Adipose tissue (tissue), 3 donors: ENCODE results near the gene GPR152. TPM values are rescaled to one million over a fixed set of nuclear protein-coding genes. Genes with fewer than 3 reads are reported as not detected.
"Not testable (repeated sequence)": the region's sequence is repeated elsewhere in the genome, so short reads cannot be mapped to it uniquely, and the experiment has no call there.

Experiments
- H3K27ac ChIP-seq: one replicate; pipeline ENCODE4 v1.5.1; 2013; ENCODE audit warnings: low read depth, low read length
- WGBS, 3 donors: extraction: QIAGEN DNeasy Blood & Tissue Kit; methylation state at CpG; one replicate each; pipeline ENCODE4 v1.1.7; 2013; 5-methylcytosine and 5-hydroxymethylcytosine counted together
- polyA plus RNA-seq, 3 donors: library from polyadenylated mRNA; stranded (reverse); fragments of 200-250 nt; gene quantifications; one replicate each; pipeline ENCODE4 v1.2.3, GENCODE V29; 2013
- donor health status: healthy with polysubstance abuse.
- donor health status: Bipolar disorder and iron deficiency.
- donor health status: healthy.

The GPR152 gene
- polyA plus RNA-seq, 3 donors, result not detected

DNA sequence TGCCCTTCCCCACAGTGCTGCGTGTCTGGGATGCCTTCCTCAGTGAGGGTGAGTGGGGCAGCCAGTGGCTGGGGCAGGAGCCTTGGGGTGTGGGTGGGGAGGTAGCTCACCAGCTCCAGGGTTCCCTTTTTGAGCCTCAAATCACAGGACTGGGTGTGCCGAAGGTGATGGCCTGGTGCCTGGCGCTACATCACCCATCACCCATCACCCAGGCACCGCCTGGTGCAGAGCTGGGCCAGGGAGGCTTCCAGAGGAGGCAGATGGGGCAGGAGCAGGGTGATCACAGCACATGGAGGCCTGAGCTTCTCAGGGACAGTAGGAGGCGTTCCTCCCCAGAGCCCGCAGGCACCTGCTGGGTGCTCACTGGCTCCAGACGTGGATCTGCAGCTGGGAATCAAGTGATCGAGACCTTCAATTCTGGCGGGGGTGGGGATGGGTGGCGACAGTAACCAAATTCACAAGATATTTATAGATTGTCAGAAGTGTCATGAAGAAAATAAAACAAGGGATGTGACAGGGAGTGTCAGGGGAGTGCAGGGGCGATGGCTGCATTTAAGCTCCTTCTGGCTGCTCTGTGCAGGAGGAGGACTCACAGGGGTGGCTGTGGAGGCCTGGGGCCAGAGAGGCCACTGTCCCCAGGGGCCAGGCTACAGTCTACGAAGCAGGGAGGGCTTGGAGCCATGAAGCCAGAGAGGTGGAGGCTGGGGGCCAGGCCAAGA lies 45.4 kb downstream of the GPR152 start:
- H3K27ac ChIP-seq, result no peak overlapping the region
- 45 to 59% (median 47%) methylated on average over 12 of the region's 12 CpGs for WGBS, 3 donors

- H3K27ac ChIP-seq, result no peak overlapping the region
- WGBS, 3 donors, result 78 to 84% (median 84%) methylated on average over 14 to 18 of the region's 18 CpGs
Measured at GRCh38 chr11:67406420-67406968, 46.0 kb downstream of the GPR152 start.

GRCh38 chr11:67405688-67406339 lies 46.7 kb downstream of the GPR152 start:
- H3K27ac ChIP-seq, result no peak overlapping the region
- 84 to 93% (median 89%) methylated on average over 8 to 9 of the region's 9 CpGs for WGBS, 3 donors

GRCh38 chr11:67405196-67405567 lies 47.3 kb downstream of the GPR152 start:
- 89 to 94% (median 91%) methylated on average over 6 of the region's 6 CpGs for WGBS, 3 donors

GRCh38 chr11:67404515-67405195 lies 47.9 kb downstream of the GPR152 start:
- no peak overlapping the region for H3K27ac ChIP-seq
- WGBS, 3 donors, result 51 to 62% (median 52%) methylated on average over 12 to 13 of the region's 13 CpGs

More at GRCh38 chr11:67405196-67405567, 47.3 kb downstream of the GPR152 start:
- H3K27ac ChIP-seq, result no peak overlapping the region

GRCh38 chr11:67403085-67403484 lies 49.4 kb downstream of the GPR152 start:
- not testable (repeated sequence) for H3K27ac ChIP-seq
- 90 to 94% (median 92%) methylated on average over 9 of the region's 9 CpGs for WGBS, 3 donors

DNA sequence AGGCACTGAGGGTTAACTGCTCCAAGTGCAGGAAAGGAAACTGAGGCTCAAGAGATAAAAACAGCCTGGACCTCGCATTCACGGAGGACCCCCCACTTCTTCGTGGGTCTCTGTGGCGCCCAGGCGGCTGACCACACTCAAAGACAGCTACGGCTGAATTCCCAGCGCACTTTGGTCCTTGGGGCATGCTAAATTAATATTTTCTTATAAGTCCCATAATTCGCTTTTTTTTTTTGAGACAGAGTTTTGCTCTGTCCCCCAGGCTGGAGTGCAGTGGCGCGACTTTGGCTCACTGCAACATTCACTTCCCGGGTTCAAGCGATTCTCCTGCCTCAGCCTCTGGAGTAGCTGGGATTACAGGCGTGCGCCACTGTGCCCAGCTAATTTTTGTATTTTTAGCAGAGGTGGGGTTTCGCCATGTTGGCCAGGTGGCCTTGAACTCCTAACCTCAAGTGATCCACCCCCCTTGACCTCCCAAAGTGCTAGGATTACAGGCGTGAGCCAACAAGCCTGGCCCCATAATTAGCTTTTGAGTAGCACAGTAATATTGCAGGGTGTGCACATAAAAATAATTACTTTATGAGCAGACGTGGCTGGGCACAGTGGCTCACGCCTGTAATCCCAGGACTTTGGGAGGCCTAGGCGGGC lies 50.2 kb downstream of the GPR152 start:
- H3K27ac ChIP-seq, result peak overlapping the region; percentile 62
- 48 to 52% (median 51%) methylated on average over 19 of the region's 19 CpGs for WGBS, 3 donors

- peak within 1 kb of the TSS; percentile 62 for H3K27ac ChIP-seq
- 0 to 1% (median 0%) methylated on average over 48 to 73 of the region's 73 CpGs for WGBS, 3 donors
Measured at GRCh38 chr11:67401495-67402191, 50.9 kb downstream of the GPR152 start, which contains the start of gene PPP1CA. Gene PPP1CA, minus strand, starts transcription at chr11:67401858. Its CDS starts 76 bp downstream, at chr11:67401782.

Other genes starting within 250 kb of the GPR152 start
- 10 to 100 TPM; 26.8 to 70.1 (median 50.6) TPM for gene GRK2, start 186.3 kb downstream of the GPR152 start, polyA plus RNA-seq
- 10 to 100 TPM; 13.0 to 48.7 (median 23.5) TPM for gene ANKRD13D, start 163.4 kb downstream of the GPR152 start, polyA plus RNA-seq
- gene SSH3, start 149.2 kb downstream of the GPR152 start, polyA plus RNA-seq, result 10 to 100 TPM; 12.3 to 14.8 (median 13.0) TPM
- 100 to 1,000 TPM; 116 to 188 (median 169) TPM for gene POLD4, start 99.2 kb downstream of the GPR152 start, polyA plus RNA-seq
- 10 to 100 TPM in 1 of 3 donors, 1 to 10 TPM in 2; 2.7 to 17.4 (median 9.9) TPM for gene CLCF1, start 79.1 kb downstream of the GPR152 start, polyA plus RNA-seq
- gene RAD9A, start 60.7 kb downstream of the GPR152 start, polyA plus RNA-seq, result 10 to 100 TPM in 2 of 3 donors, 1 to 10 TPM in 1; 9.8 to 15.3 (median 10.2) TPM
- 10 to 100 TPM; 82.3 to 97.8 (median 93.6) TPM for gene PPP1CA, start 50.9 kb downstream of the GPR152 start, polyA plus RNA-seq
- 1 to 10 TPM; 2.2 to 6.6 (median 2.4) TPM for gene TBC1D10C, start 48.6 kb downstream of the GPR152 start, polyA plus RNA-seq
- 1 to 10 TPM in 2 of 3 donors, under 1 TPM in 1; 0.32 to 2.6 (median 2.1) TPM for gene CARNS1, start 37.1 kb downstream of the GPR152 start, polyA plus RNA-seq
- gene RPS6KB2, start 24.2 kb downstream of the GPR152 start, polyA plus RNA-seq, result 10 to 100 TPM; 32.7 to 39.5 (median 35.4) TPM
- gene PTPRCAP, start 15.0 kb downstream of the GPR152 start, polyA plus RNA-seq, result 1 to 10 TPM; 2.9 to 8.0 (median 4.1) TPM
- 10 to 100 TPM; 60.3 to 79.0 (median 63.4) TPM for gene CORO1B, start 9.3 kb downstream of the GPR152 start, polyA plus RNA-seq
- 1 to 10 TPM in 2 of 3 donors, under 1 TPM in 1; 0.28 to 8.4 (median 1.5) TPM for gene CABP4, start 2.6 kb upstream of the GPR152 start, polyA plus RNA-seq
- gene TMEM134, start 16.5 kb upstream of the GPR152 start, polyA plus RNA-seq, result 100 to 1,000 TPM in 2 of 3 donors, 10 to 100 TPM in 1; 42.6 to 117 (median 104) TPM
- 10 to 100 TPM; 52.0 to 93.9 (median 58.1) TPM for gene AIP, start 30.3 kb upstream of the GPR152 start, polyA plus RNA-seq
- 10 to 100 TPM; 11.5 to 22.8 (median 11.7) TPM for gene PITPNM1, start 52.6 kb upstream of the GPR152 start, polyA plus RNA-seq
- gene CDK2AP2, start 55.4 kb upstream of the GPR152 start, polyA plus RNA-seq, result 10 to 100 TPM; 64.4 to 78.2 (median 64.5) TPM
- gene CABP2, start 70.7 kb upstream of the GPR152 start, polyA plus RNA-seq, result not detected
- gene GSTP1, start 131.1 kb upstream of the GPR152 start, polyA plus RNA-seq, result 100 to 1,000 TPM; 324 to 594 (median 489) TPM
- gene NDUFV1, start 154.2 kb upstream of the GPR152 start, polyA plus RNA-seq, result 100 to 1,000 TPM; 122 to 177 (median 125) TPM
- 10 to 100 TPM in 2 of 3 donors, 1 to 10 TPM in 1; 9.8 to 37.1 (median 11.0) TPM for gene NUDT8, start 177.2 kb upstream of the GPR152 start, polyA plus RNA-seq
- under 1 TPM in 2 of 3 donors, not detected in 1; 0.08 to 0.09 TPM for gene TBX10, start 187.0 kb upstream of the GPR152 start, polyA plus RNA-seq
- gene ACY3, start 198.0 kb upstream of the GPR152 start, polyA plus RNA-seq, result 1 to 10 TPM in 1 of 3 donors, under 1 TPM in 1, not detected in 1; 0.54 to 4.8 TPM
- gene ALDH3B2, start 221.9 kb upstream of the GPR152 start, polyA plus RNA-seq, result under 1 TPM in 2 of 3 donors, not detected in 1; 0.07 to 0.16 TPM